NB4 (cell line): ENCODE measurements around the gene NIF3L1.
A peak's percentile ranks its signal among the peaks of the same experiment; 100 is the strongest.

Source experiments
- DNase-seq: peaks from one replicate; pipeline ENCODE4 v3.0.0; 2010; ENCODE audit warnings: low read depth
- H3K4me3 ChIP-seq: one replicate; pipeline ENCODE4 v1.5.1; 2011; ENCODE audit warnings: mild to moderate bottlenecking, low read depth, low read length, moderate library complexity
- CTCF ChIP-seq: IDR thresholded peaks from one replicate; pipeline ENCODE4 v1.5.1; 2012; ENCODE audit warnings: low read depth, low read length
- MYC ChIP-seq: IDR thresholded peaks from 2 replicates; pipeline ENCODE4 v1.6.1; 2011; ENCODE audit warnings: low read depth, low read length
- POLR2A ChIP-seq: IDR thresholded peaks from 2 replicates; pipeline ENCODE4 v1.6.1; 2011; ENCODE audit warnings: mild to moderate bottlenecking; ENCODE audit not compliant: insufficient read length; ENCODE audit errors: extremely low read depth
- TF ChIP-seq, protein P1 (sequence below): IDR thresholded peaks from 2 replicates; pipeline ENCODE4 v1.6.1; 2011; ENCODE audit warnings: low read depth, low read length

Gene NIF3L1

DNA sequence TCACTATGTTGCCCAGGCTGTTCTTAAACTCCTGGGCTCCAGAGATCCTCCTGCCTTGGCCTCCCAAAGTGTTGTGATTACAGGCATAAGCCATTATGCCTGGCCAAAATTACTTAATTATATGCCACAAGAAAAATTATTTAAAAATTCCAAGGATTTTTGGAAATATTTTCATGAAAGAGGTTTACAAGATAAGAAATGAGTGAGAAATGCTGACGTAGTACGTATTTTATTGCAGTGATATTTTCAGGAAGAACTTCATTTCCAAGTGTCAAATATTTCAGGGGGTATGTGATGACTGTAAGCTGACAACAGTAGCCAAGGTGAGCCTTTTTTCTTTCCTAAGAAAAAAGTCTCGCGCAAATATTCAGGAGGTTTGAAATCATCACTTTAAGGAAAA lies 20.8 kb downstream of the NIF3L1 start:
- H3K4me3 ChIP-seq: no peak overlapping the region
- no peak for DNase-seq
- TF ChIP-seq POLR2A (no peak), CTCF (no peak), MYC (no peak)
- TF ChIP-seq, protein P1, sequence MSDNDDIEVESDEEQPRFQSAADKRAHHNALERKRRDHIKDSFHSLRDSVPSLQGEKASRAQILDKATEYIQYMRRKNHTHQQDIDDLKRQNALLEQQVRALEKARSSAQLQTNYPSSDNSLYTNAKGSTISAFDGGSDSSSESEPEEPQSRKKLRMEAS: no peak

GRCh38 chr2:200913654-200914053 lies 24.5 kb downstream of the NIF3L1 start:
- DNase-seq: no peak
- TF ChIP-seq CTCF: no peak
- TF ChIP-seq, protein P1: no peak
- no peak for TF ChIP-seq MYC
- TF ChIP-seq POLR2A: no peak
- H3K4me3 ChIP-seq: no peak overlapping the region

DNA sequence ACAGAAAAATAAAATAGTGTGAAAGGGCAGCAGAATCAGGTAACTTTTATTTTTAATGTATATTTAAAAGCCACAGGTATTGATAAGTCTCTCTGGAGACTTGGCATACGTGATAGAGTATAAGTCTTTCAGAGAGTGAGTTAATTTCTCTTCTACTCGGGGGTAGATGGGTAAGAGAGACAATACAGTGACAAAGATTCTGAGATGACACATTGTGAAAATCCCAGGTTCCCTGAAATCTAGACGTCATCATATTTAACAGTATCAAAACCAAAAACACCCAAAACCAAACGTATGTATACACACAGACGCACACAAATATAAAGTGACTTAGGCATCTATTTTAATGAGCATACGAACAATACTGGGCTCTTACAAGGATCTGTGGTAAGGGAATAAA lies 33.3 kb downstream of the NIF3L1 start:
- H3K4me3 ChIP-seq: no peak overlapping the region
- DNase-seq: no peak
- TF ChIP-seq MYC (no peak), CTCF (no peak), POLR2A (no peak)
- TF ChIP-seq, protein P1: no peak

GRCh38 chr2:200929334-200930249 lies 40.4 kb downstream of the NIF3L1 start:
- DNase-seq: no peak
- TF ChIP-seq CTCF (no peak), POLR2A (no peak), MYC (no peak)
- TF ChIP-seq, protein P1: no peak
- no peak overlapping the region for H3K4me3 ChIP-seq

DNA sequence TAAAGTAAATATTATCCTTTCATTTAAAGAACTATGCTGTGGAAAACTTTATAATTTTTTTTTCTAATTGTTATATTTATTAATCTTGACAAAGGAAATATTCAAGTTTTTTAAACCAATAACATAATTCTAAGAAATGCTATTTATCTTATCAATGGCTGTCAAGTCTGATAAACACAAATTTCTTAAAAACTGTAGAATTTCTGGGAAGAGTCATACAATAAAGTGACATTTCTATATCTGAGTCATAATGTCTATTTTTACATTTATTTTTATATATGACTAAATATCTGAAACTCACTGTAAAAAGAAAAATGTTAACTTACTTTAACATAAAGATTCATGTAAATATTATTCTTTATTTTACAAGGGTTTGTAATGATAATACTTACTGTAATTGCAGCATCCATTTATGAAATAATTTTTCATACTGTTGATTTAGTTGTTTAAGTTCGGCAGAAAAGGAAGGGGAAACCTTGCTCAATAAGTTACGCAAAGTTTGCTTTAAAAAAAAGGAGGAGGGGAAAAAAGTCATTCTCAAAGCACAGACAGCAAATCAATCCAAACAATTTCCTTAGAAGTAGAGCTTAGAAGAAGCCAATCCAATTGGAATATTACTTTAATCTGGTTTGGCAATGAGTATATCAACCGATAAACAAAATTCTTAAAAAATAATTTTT lies 41.9 kb downstream of the NIF3L1 start:
- H3K4me3 ChIP-seq: no peak overlapping the region
- peak; percentile 67 for DNase-seq
- TF ChIP-seq MYC: no peak
- TF ChIP-seq, protein P1: no peak
- TF ChIP-seq CTCF: no peak
- TF ChIP-seq POLR2A: no peak
